ENCODE measurements around the gene SRP9. TPM values are rescaled to one million over a fixed set of nuclear protein-coding genes. Genes with fewer than 3 reads are reported as not detected.
"Not testable (repeated sequence)": the region's sequence is repeated elsewhere in the genome, so short reads cannot be mapped to it uniquely, and the experiment has no call there.

The SRP9 gene
- total RNA-seq, 4 donors from 2014 or later, result 95.1 to 192 (median 164) TPM

- peak overlapping the region in 2 of 4 donors; percentile 6 to 31 for H3K4me3 ChIP-seq
- peak overlapping the region; percentile 84 to 89 (median 86) for H3K27ac ChIP-seq (replicated peaks in 1 of 4)
- H3K4me1 ChIP-seq, result peaks cover 68 to 81% (median 76%) of the 10 kb centered on the region in 4 donors
- no peaks in the 10 kb centered on the region for H3K9me3 ChIP-seq
- no peaks in the 10 kb centered on the region for H3K27me3 ChIP-seq
- H3K36me3 ChIP-seq, result no peaks in the 10 kb centered on the region
- intact Hi-C loops (cut with DNase I), result no loop called here
- DNase-seq (ENCODE audit: extremely low spot score), result no peak
- 71% methylated on average over 2 of the region's 8 CpGs for WGBS
- TF ChIP-seq POLR2AphosphoS5 (IDR thresholded peaks at IDR 0.05) (no peak), EP300 (IDR thresholded peaks at IDR 0.05) (no peak), POLR2A (IDR thresholded peaks at IDR 0.05; ENCODE audit: low read depth) (no peak)
- TF ChIP-seq, protein P1, sequence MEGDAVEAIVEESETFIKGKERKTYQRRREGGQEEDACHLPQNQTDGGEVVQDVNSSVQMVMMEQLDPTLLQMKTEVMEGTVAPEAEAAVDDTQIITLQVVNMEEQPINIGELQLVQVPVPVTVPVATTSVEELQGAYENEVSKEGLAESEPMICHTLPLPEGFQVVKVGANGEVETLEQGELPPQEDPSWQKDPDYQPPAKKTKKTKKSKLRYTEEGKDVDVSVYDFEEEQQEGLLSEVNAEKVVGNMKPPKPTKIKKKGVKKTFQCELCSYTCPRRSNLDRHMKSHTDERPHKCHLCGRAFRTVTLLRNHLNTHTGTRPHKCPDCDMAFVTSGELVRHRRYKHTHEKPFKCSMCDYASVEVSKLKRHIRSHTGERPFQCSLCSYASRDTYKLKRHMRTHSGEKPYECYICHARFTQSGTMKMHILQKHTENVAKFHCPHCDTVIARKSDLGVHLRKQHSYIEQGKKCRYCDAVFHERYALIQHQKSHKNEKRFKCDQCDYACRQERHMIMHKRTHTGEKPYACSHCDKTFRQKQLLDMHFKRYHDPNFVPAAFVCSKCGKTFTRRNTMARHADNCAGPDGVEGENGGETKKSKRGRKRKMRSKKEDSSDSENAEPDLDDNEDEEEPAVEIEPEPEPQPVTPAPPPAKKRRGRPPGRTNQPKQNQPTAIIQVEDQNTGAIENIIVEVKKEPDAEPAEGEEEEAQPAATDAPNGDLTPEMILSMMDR (IDR thresholded peaks at IDR 0.05), result no peak
Measured at GRCh38 chr1:225812488-225813213, 35.0 kb downstream of the SRP9 start.

- peak overlapping the region in 2 of 4 donors; percentile 6 to 31 for H3K4me3 ChIP-seq
- H3K4me1 ChIP-seq, result peaks cover 75 to 89% (median 83%) of the 10 kb centered on the region in 4 donors
- no peaks in the 10 kb centered on the region for H3K9me3 ChIP-seq
- intact Hi-C loops (cut with DNase I), result no loop called here
- peak; percentile 61 to 70 for TF ChIP-seq POLR2AphosphoS5 (IDR thresholded peaks at IDR 0.05)
- TF ChIP-seq, protein P1 (IDR thresholded peaks at IDR 0.05), result no peak
- no peak for DNase-seq (ENCODE audit: extremely low spot score)
- H3K27me3 ChIP-seq, result no peaks in the 10 kb centered on the region
- H3K27ac ChIP-seq (replicated peaks in 1 of 4), result peak overlapping the region; percentile 84 to 89 (median 86)
- WGBS, result 59% methylated on average over 8 of the region's 10 CpGs
- H3K36me3 ChIP-seq, result no peaks in the 10 kb centered on the region
Measured at GRCh38 chr1:225813214-225813964, 35.8 kb downstream of the SRP9 start.

- DNase-seq (ENCODE audit: extremely low spot score), result no peak
- Histone ChIP-seq H3K27ac (replicated peaks in 1 of 4) (peak overlapping the region; percentile 84 to 89 (median 86)), H3K4me3 (no peak overlapping the region), H3K4me1 (peaks cover 81 to 94% (median 88%) of the 10 kb centered on the region in 4 donors), H3K27me3 (no peaks in the 10 kb centered on the region), H3K9me3 (no peaks in the 10 kb centered on the region), H3K36me3 (no peaks in the 10 kb centered on the region)
- TF ChIP-seq, protein P1 (IDR thresholded peaks at IDR 0.05), result no peak
- TF ChIP-seq EP300 (IDR thresholded peaks at IDR 0.05), result no peak
- no peak for TF ChIP-seq POLR2A (IDR thresholded peaks at IDR 0.05; ENCODE audit: low read depth)
- no peak for TF ChIP-seq POLR2AphosphoS5 (IDR thresholded peaks at IDR 0.05)
- intact Hi-C loops (cut with DNase I), result no loop called here
- WGBS, result 49% methylated on average over 6 of the region's 7 CpGs
Measured at GRCh38 chr1:225814381-225814780, 36.8 kb downstream of the SRP9 start.

GRCh38 chr1:225815090-225815489 is 37.5 kb downstream of the SRP9 start:
- Histone ChIP-seq H3K4me1 (peaks cover 84 to 96% (median 92%) of the 10 kb centered on the region in 4 donors), H3K27ac (replicated peaks in 1 of 4) (peak overlapping the region; percentile 84 to 89 (median 87))
- intact Hi-C loops (cut with DNase I), result not testable (repeated sequence)

GRCh38 chr1:225815526-225816178 is 38.0 kb downstream of the SRP9 start:
- Histone ChIP-seq H3K4me1 (peaks cover 84 to 98% (median 96%) of the 10 kb centered on the region in 4 donors), H3K27me3 (no peaks in the 10 kb centered on the region), H3K27ac (replicated peaks in 1 of 4) (peak overlapping the region; percentile 85 to 92 (median 90)), H3K9me3 (no peaks in the 10 kb centered on the region), H3K4me3 (no peak overlapping the region), H3K36me3 (no peaks in the 10 kb centered on the region)
- TF ChIP-seq POLR2A (IDR thresholded peaks at IDR 0.05; ENCODE audit: low read depth) (no peak), EP300 (IDR thresholded peaks at IDR 0.05) (no peak), POLR2AphosphoS5 (IDR thresholded peaks at IDR 0.05) (no peak)
- TF ChIP-seq, protein P1 (IDR thresholded peaks at IDR 0.05), result no peak
- no peak for DNase-seq (ENCODE audit: extremely low spot score)
- 94% methylated on average over 16 of the region's 17 CpGs for WGBS
- intact Hi-C loops (cut with DNase I), result no loop called here

More at GRCh38 chr1:225815090-225815489, 37.5 kb downstream of the SRP9 start:
- not testable (repeated sequence) for H3K9me3 ChIP-seq; H3K27me3 ChIP-seq; H3K4me3 ChIP-seq; H3K36me3 ChIP-seq; DNase-seq (ENCODE audit: extremely low spot score)
- 81% methylated on average over 7 of the region's 7 CpGs for WGBS
